Eye (tissue), 1 donor: ENCODE measurements around the gene RGS7.
"Not testable (repeated sequence)": the region's sequence is repeated elsewhere in the genome, so short reads cannot be mapped to it uniquely, and the experiment has no call there.

Experiments used
- DNase-seq: peaks from one replicate; pipeline ENCODE4 v3.0.0-alpha.2; 2015

RGS7 gene

GRCh38 chr1:240820816-240821215 is 536.2 kb downstream of the RGS7 start:
- DNase-seq: no peak

- no peak for DNase-seq
These were observed 540.5 kb downstream of the RGS7 start for GRCh38 chr1:240816472-240816871.

GRCh38 chr1:240813720-240814119 is 543.3 kb downstream of the RGS7 start:
- no peak for DNase-seq

- DNase-seq: no peak
These were observed 545.7 kb downstream of the RGS7 start for GRCh38 chr1:240811256-240811655.

- no peak for DNase-seq
These were observed 548.6 kb downstream of the RGS7 start for GRCh38 chr1:240808381-240808780.

- no peak for DNase-seq
These were observed 550.7 kb downstream of the RGS7 start for GRCh38 chr1:240806200-240806745.

- no peak for DNase-seq
These were observed 552.5 kb downstream of the RGS7 start for GRCh38 chr1:240804475-240804874.

- no peak for DNase-seq
These were observed 553.9 kb downstream of the RGS7 start for GRCh38 chr1:240803151-240803550.

GRCh38 chr1:240802271-240802670 is 554.7 kb downstream of the RGS7 start:
- DNase-seq: no peak

- DNase-seq: no peak
These were observed 555.6 kb downstream of the RGS7 start for GRCh38 chr1:240801442-240801841.

GRCh38 chr1:240800291-240800690 is 556.7 kb downstream of the RGS7 start:
- no peak for DNase-seq

GRCh38 chr1:240797050-240797449 is 560.0 kb downstream of the RGS7 start:
- DNase-seq: no peak

- no peak for DNase-seq
These were observed 562.8 kb downstream of the RGS7 start for GRCh38 chr1:240794046-240794843.

GRCh38 chr1:240792915-240793529 is 564.0 kb downstream of the RGS7 start:
- DNase-seq: no peak

GRCh38 chr1:240790856-240791255 is 566.1 kb downstream of the RGS7 start:
- no peak for DNase-seq

GRCh38 chr1:240786880-240787279 is 570.1 kb downstream of the RGS7 start:
- no peak for DNase-seq

GRCh38 chr1:240784776-240785175 is 572.2 kb downstream of the RGS7 start:
- DNase-seq: no peak

- not testable (repeated sequence) for DNase-seq
These were observed 573.3 kb downstream of the RGS7 start for GRCh38 chr1:240783728-240784137.

GRCh38 chr1:240776237-240776636 is 580.8 kb downstream of the RGS7 start:
- DNase-seq: no peak

- DNase-seq: no peak
These were observed 584.9 kb downstream of the RGS7 start for GRCh38 chr1:240772131-240772530.

- no peak for DNase-seq
These were observed 585.6 kb downstream of the RGS7 start for GRCh38 chr1:240771450-240771849.

- no peak for DNase-seq
These were observed 588.0 kb downstream of the RGS7 start for GRCh38 chr1:240768979-240769378.

- no peak for DNase-seq
These were observed 590.2 kb downstream of the RGS7 start for GRCh38 chr1:240766831-240767230.

- no peak for DNase-seq
These were observed 591.2 kb downstream of the RGS7 start for GRCh38 chr1:240765732-240766363.
